Fibroblast of pulmonary artery (primary cell): Measurements from ENCODE around the gene TOMM70.
"Not testable (repeated sequence)": the region's sequence is repeated elsewhere in the genome, so short reads cannot be mapped to it uniquely, and the experiment has no call there.

Experiments used
- DNase-seq: peaks from one replicate; pipeline ENCODE4 v3.0.0-alpha.2; 2010; ENCODE audit warnings: low read depth
- H3K4me3 ChIP-seq: replicated peaks from 2 replicates; pipeline ENCODE4 v1.5.1; 2011; ENCODE audit warnings: low read depth, mild to moderate bottlenecking, control low read depth, low read length, moderate library complexity
- CTCF ChIP-seq: IDR thresholded peaks from 2 replicates; pipeline ENCODE4 v1.5.1; 2011; ENCODE audit warnings: mild to moderate bottlenecking, control low read depth, low read length, inconsistent platforms; ENCODE audit errors: missing control alignments

Gene TOMM70

GRCh38 chr3:100400780-100401673 lies at the start of gene TOMM70, which contains the start of gene LNP1:
Gene TOMM70, minus strand, starts transcription at chr3:100401089. Its CDS starts 140 bp downstream, at chr3:100400949.
Gene LNP1, plus strand, starts transcription at chr3:100401539. Its CDS starts 28,191 bp downstream, at chr3:100429730.
- TF ChIP-seq CTCF: no peak
- DNase-seq: peak; percentile 97
- peak within 1 kb of the TSS; percentile 92 for H3K4me3 ChIP-seq

DNA sequence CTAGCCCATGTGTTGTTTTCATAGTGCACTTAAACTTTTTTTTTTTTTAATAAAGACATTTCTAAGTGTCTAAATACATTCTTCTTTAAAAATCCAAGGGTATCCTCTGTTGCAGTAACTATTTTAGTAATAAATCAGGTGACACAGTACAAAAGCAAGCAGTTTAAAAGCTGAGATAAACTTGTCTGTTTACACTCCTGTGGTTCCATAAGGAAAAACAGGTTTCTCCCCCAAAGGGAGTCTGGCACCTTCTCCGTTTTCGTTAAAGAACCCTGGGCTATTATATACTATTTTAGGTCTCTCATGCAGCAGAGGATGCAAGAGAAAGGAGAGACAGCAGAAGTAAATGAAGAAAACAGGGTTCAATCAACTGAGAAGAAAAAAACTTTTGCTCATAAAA lies 48.3 kb upstream of the TOMM70 start:
- no peak for TF ChIP-seq CTCF
- no peak overlapping the region for H3K4me3 ChIP-seq
- DNase-seq: no peak

DNA sequence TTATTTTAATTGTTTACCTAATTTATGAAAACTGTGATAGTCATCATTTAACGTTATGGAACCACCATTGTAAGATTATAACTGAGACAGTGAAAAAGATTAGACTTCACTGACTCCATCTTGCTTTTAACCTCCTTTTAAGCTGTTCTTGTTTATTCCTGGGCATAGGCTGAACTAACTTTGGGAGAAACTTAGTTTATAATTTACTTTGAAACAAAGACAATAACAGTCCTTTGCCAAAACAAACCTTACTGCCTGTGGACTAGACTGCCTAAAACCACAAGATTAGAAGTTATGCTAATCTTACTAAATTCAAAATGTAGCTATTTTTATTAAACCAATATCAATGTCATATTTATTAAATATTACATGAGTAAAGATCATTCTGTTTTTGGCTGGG lies 47.2 kb upstream of the TOMM70 start:
- no peak for TF ChIP-seq CTCF
- H3K4me3 ChIP-seq: no peak overlapping the region
- no peak for DNase-seq

- not testable (repeated sequence) for H3K4me3 ChIP-seq, DNase-seq
These were observed 46.2 kb upstream of the TOMM70 start for GRCh38 chr3:100447067-100447466.

- TF ChIP-seq CTCF: no peak
These were observed 42.8 kb upstream of the TOMM70 start for GRCh38 chr3:100443690-100444089.

DNA sequence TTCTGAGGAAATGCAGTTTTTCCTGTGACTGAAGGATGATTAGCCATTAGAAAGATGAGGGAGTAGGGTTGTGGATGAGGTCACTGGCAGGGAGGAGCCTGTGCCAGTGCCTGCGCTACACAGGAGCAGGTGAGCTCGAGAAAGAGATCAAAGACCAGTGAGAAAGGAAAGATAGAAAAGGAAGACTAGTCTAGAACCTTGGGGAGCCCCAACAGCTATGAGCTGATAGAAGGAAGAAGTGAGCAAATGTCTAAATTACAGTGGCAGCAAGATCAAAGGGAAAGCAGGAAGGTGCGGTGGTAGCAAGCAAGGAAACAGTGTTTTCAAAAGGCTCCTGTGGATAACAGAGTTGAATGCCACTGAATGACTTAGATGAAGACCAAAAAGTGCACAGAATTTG lies 40.0 kb upstream of the TOMM70 start:
- H3K4me3 ChIP-seq: no peak overlapping the region
- no peak for DNase-seq
- no peak for TF ChIP-seq CTCF

More at GRCh38 chr3:100443690-100444089, 42.8 kb upstream of the TOMM70 start:
- no peak for DNase-seq
- no peak overlapping the region for H3K4me3 ChIP-seq

DNA sequence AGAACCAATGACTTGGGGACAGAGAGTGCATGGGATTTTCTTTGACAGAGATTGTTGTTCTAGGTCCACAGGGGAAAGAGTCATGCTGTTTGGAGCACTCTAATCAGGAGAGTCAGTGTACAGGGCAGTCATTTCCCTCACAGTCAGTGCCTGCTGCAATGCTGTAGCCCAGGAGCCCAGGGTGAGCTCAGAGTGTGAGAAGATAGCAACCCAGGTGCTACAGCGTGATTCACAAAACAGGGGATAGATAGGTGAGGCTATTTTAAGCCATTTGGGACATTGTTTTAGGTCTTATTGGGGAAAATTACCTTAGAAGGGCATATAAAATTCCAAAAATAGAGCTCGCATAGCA lies 37.7 kb upstream of the TOMM70 start:
- DNase-seq: no peak
- H3K4me3 ChIP-seq: no peak overlapping the region
- no peak for TF ChIP-seq CTCF
